PFSK-1 (cell line): Measurements from ENCODE around the gene WDR45.

ENCODE experiments used
- POLR2AphosphoS5 ChIP-seq: IDR thresholded peaks from 2 replicates; pipeline ENCODE4 v1.6.1; 2012; ENCODE audit warnings: low read depth, mild to moderate bottlenecking, control low read depth, low read length, moderate library complexity
- SIN3A ChIP-seq: IDR thresholded peaks from 2 replicates; pipeline ENCODE4 v1.6.1; 2012; ENCODE audit warnings: mild to moderate bottlenecking, low read length, moderate library complexity, borderline replicate concordance; ENCODE audit not compliant: insufficient read depth
- TAF1 ChIP-seq: IDR thresholded peaks from 2 replicates; pipeline ENCODE4 v1.6.1; 2012; ENCODE audit warnings: low read length, control low read depth, borderline replicate concordance; ENCODE audit not compliant: insufficient read depth
- TF ChIP-seq, protein P1 (sequence below), 2 experiments: IDR thresholded peaks; 2 replicates each; pipeline versions ENCODE4 v1.6.1 to v1.8.0; 2011 to 2012; ENCODE audit warnings: low read depth in 2 of 2, low read length in 2 of 2, control low read depth in 1 of 2, inconsistent platforms in 1 of 2, mild to moderate bottlenecking in 1 of 2, moderate library complexity in 1 of 2; ENCODE audit not compliant: insufficient read depth in 1 of 2

DNA sequence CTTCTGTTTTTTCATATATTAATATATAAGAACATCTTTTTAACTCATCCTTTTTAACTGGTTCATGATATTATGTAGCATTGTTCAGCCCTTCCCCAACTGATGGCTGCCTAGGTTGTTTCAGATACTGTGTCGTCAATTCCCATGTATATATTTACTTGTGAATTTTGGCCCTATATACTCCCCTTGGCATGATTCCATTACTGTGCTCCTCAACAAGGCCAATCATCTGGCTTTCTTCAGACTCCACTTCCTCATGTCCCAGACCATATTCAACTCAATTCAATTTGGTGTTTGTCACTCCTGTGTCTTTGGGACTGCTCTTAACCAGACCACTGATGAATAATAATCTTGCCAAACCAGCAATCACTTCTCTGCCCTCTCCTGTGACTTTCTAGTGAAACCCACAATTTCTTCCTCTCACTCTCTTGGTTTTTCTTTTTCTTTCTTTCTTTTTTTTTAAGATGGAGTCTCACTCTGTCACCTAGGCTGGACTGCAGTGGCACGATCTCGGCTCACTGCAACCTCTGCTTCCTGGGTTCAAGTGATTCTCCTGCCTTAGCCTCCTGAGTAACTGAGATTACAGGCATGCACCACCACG, 2.7 kb upstream of the WDR45 start:
- TF ChIP-seq, protein P1, sequence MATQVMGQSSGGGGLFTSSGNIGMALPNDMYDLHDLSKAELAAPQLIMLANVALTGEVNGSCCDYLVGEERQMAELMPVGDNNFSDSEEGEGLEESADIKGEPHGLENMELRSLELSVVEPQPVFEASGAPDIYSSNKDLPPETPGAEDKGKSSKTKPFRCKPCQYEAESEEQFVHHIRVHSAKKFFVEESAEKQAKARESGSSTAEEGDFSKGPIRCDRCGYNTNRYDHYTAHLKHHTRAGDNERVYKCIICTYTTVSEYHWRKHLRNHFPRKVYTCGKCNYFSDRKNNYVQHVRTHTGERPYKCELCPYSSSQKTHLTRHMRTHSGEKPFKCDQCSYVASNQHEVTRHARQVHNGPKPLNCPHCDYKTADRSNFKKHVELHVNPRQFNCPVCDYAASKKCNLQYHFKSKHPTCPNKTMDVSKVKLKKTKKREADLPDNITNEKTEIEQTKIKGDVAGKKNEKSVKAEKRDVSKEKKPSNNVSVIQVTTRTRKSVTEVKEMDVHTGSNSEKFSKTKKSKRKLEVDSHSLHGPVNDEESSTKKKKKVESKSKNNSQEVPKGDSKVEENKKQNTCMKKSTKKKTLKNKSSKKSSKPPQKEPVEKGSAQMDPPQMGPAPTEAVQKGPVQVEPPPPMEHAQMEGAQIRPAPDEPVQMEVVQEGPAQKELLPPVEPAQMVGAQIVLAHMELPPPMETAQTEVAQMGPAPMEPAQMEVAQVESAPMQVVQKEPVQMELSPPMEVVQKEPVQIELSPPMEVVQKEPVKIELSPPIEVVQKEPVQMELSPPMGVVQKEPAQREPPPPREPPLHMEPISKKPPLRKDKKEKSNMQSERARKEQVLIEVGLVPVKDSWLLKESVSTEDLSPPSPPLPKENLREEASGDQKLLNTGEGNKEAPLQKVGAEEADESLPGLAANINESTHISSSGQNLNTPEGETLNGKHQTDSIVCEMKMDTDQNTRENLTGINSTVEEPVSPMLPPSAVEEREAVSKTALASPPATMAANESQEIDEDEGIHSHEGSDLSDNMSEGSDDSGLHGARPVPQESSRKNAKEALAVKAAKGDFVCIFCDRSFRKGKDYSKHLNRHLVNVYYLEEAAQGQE (IDR thresholded peaks at IDR 0.05; ENCODE audit: insufficient read depth in 1 of 2, low read depth in 2 of 2, low read length in 2 of 2): no peak
- no peak for TF ChIP-seq SIN3A
- TF ChIP-seq TAF1: no peak
- no peak for TF ChIP-seq POLR2AphosphoS5
